ENCODE measurements around the gene IBA57. TPM values are rescaled to one million over a fixed set of nuclear protein-coding genes. Genes with fewer than 3 reads are reported as not detected.
A peak's percentile ranks its signal among the peaks of the same experiment; 100 is the strongest.

IBA57 gene
- polyA plus RNA-seq, 1 of the 3 experiments (the other 2 are of a cell fraction), result 1.8 TPM

- peak overlapping the region; percentile 79 for H3K4me2 ChIP-seq
- peak overlapping the region; percentile 87 for H2AFZ ChIP-seq (ENCODE audit: low read depth)
- no peak for TF ChIP-seq RFX5 (IDR thresholded peaks at IDR 0.05; ENCODE audit: low read length)
- TF ChIP-seq YY1 (IDR thresholded peaks at IDR 0.05; ENCODE audit: low read depth), result peak; percentile 42; the same call in 1 of the 2 replicates
- TF ChIP-seq USF1 (IDR thresholded peaks at IDR 0.05; ENCODE audit: borderline replicate concordance, low read depth), result no peak
- peak; percentile 71 for TF ChIP-seq POLR2AphosphoS5 (IDR thresholded peaks at IDR 0.05; ENCODE audit: low read depth, low read length)
- TF ChIP-seq FOXM1 (IDR thresholded peaks at IDR 0.05; ENCODE audit: low read depth), result no peak
- no peak for TF ChIP-seq MXI1 (IDR thresholded peaks at IDR 0.05; ENCODE audit: low read depth, low read length)
- H3F3A ChIP-seq (replicated peaks; ENCODE audit: insufficient read depth), result no peaks in the 10 kb centered on the region
- H3K9ac ChIP-seq, result peak overlapping the region; percentile 62; the same call in 1 of the 2 replicates
- ChIA-PET CTCF (interaction anchor here (1.9 to 4.5 kb wide), 2 partner anchors 9 to 27 kb away, joined by 10 to 22 read pairs; partner anchors contain the start of gene IBA57), POLR2A (no interaction called here)
- H3K79me2 ChIP-seq (ENCODE audit: insufficient read depth), result peaks cover 43% of the 10 kb centered on the region
- no peak for DNase-seq
- peaks cover 0 to 4% of the 10 kb centered on the region in 2 experiments for H3K36me3 ChIP-seq (replicated peaks in 1 of 2; ENCODE audit: control insufficient read depth in 1 of 2, insufficient read depth in 2 of 2, low read length in 1 of 2)
- H4K20me1 ChIP-seq (ENCODE audit: insufficient read depth), result peaks cover 37% of the 10 kb centered on the region
- H3K27ac ChIP-seq (ENCODE audit: low read depth in 2 of 2, low read length in 1 of 2), result peak overlapping the region; percentile 26 to 76
- H3K27me3 ChIP-seq (ENCODE audit: insufficient read depth), result peaks cover 30% of the 10 kb centered on the region; the same call in 1 of the 2 replicates
- H3K9me3 ChIP-seq, result no peaks in the 10 kb centered on the region
- 10% methylated on average over 27 of the region's 30 CpGs for WGBS (ENCODE audit: low lambda C conversion rate)
- H3K9me2 ChIP-seq, result no peaks in the 10 kb centered on the region
- H3K4me1 ChIP-seq (ENCODE audit: control insufficient read depth in 1 of 2, insufficient read depth in 2 of 2, low read depth in 1 of 2, low read length in 1 of 2), result peaks cover 23% of the 10 kb centered on the region in 2 experiments; a peak in 2 of 4 replicates
- peak overlapping the region; percentile 87 to 99 for H3K4me3 ChIP-seq (ENCODE audit: low read depth in 2 of 2, low read length in 1 of 2)
Observed at GRCh38 chr1:228139406-228139930, 26.1 kb upstream of the IBA57 start.

GRCh38 chr1:228139931-228140723, 25.5 kb upstream of the IBA57 start, which contains the start of gene GUK1:
Gene GUK1 (plus strand): TSS chr1:228140279. CDS start chr1:228140303, 24 bp downstream.
- Histone ChIP-seq H3K9me3 (no peaks in the 10 kb centered on the region), H3K9me2 (no peaks in the 10 kb centered on the region), H3K4me1 (ENCODE audit: control insufficient read depth in 1 of 2, insufficient read depth in 2 of 2, low read depth in 1 of 2, low read length in 1 of 2) (peaks cover 23% of the 10 kb centered on the region in 2 experiments; a peak in 2 of 4 replicates), H3K79me2 (ENCODE audit: insufficient read depth) (peaks cover 50% of the 10 kb centered on the region), H3K9ac (peak within 1 kb of the TSS; percentile 98), H3K4me2 (peak within 1 kb of the TSS; percentile 100), H4K20me1 (ENCODE audit: insufficient read depth) (peaks cover 44% of the 10 kb centered on the region), H3F3A (replicated peaks; ENCODE audit: insufficient read depth) (no peaks in the 10 kb centered on the region), H3K27me3 (ENCODE audit: insufficient read depth) (peaks cover 23% of the 10 kb centered on the region; the same call in 1 of the 2 replicates), H3K27ac (ENCODE audit: low read depth in 2 of 2, low read length in 1 of 2) (peak within 1 kb of the TSS; percentile 84 to 89), H3K36me3 (replicated peaks in 1 of 2; ENCODE audit: control insufficient read depth in 1 of 2, insufficient read depth in 2 of 2, low read length in 1 of 2) (peaks cover 1 to 4% of the 10 kb centered on the region in 2 experiments), H2AFZ (ENCODE audit: low read depth) (peak within 1 kb of the TSS; percentile 87), H3K4me3 (ENCODE audit: low read depth in 2 of 2, low read length in 1 of 2) (peak within 1 kb of the TSS; percentile 87 to 99)
- 4% methylated on average over 13 of the region's 95 CpGs for WGBS (ENCODE audit: low lambda C conversion rate)
- CTCF ChIA-PET, result interaction anchor here (1.9 to 4.5 kb wide), 2 partner anchors 9 to 26 kb away, joined by 10 to 22 read pairs; partner anchors contain the start of gene IBA57
- DNase-seq, result peak; percentile 97
- POLR2A ChIA-PET, result interaction anchor here (0.5 to 1.0 kb wide), 5 partner anchors 12 to 324 kb away, joined by 3 to 6 read pairs (median 4); partner anchors contain the start of genes IBA57 and TRIM11
- no peak for TF ChIP-seq EP300 (IDR thresholded peaks at IDR 0.05; ENCODE audit: borderline replicate concordance in 1 of 2, low read depth in 1 of 2, low read length in 1 of 2)
- peak; percentile 88; the same call in 1 of the 2 replicates for TF ChIP-seq SIN3A (IDR thresholded peaks at IDR 0.05; ENCODE audit: borderline replicate concordance, low read depth, low read length)
- TF ChIP-seq GABPA (IDR thresholded peaks at IDR 0.05; ENCODE audit: low read depth), result peak; percentile 70
- 0 out of 2 replicates have a peak, but pooled peaks have one; percentile 23 for TF ChIP-seq IRF3 (IDR thresholded peaks at IDR 0.05; ENCODE audit: low read depth, low read length)
- peak; percentile 81 for TF ChIP-seq ELF1 (IDR thresholded peaks at IDR 0.05)
- peak; percentile 71 for TF ChIP-seq NRF1 (IDR thresholded peaks at IDR 0.05; ENCODE audit: low read depth, low read length)
- no peak; the same call in 1 of the 2 replicates for TF ChIP-seq CTCF (IDR thresholded peaks at IDR 0.05)
- TF ChIP-seq RXRA (IDR thresholded peaks at IDR 0.05; ENCODE audit: borderline replicate concordance, low read depth), result no peak
- 0 out of 2 replicates have a peak, but pooled peaks have one; percentile 7 for TF ChIP-seq RCOR1 (IDR thresholded peaks at IDR 0.05; ENCODE audit: low read length)
- TF ChIP-seq PBX3 (IDR thresholded peaks at IDR 0.05), result peak; percentile 95
- TF ChIP-seq RFX5 (IDR thresholded peaks at IDR 0.05; ENCODE audit: low read length), result peak; percentile 85
- no peak for TF ChIP-seq RAD21 (IDR thresholded peaks at IDR 0.05; ENCODE audit: low read length)
- peak; percentile 29; the same call in 1 of the 2 replicates for TF ChIP-seq TAF1 (IDR thresholded peaks at IDR 0.05; ENCODE audit: borderline replicate concordance, low read depth, low read length)
